ENCODE data around the gene IQGAP1.

- TF ChIP-seq CTCF (IDR thresholded peaks at IDR 0.05) (no peak), POLR2A (IDR thresholded peaks at IDR 0.05) (no peak)
Observed at GRCh38 chr15:90489944-90490343, 101.9 kb downstream of the IQGAP1 start.
